ENCODE measurements around the gene SLC7A10. TPM values are rescaled to one million over a fixed set of nuclear protein-coding genes. Genes with fewer than 3 reads are reported as not detected.
"Not testable (repeated sequence)": the region's sequence is repeated elsewhere in the genome, so short reads cannot be mapped to it uniquely, and the experiment has no call there.

The SLC7A10 gene
- total RNA-seq, 1 experiment from 2014 or later, result not detected

- no peak for DNase-seq (ENCODE audit: low read depth in 1 of 2, low spot score in 2 of 2)
- Histone ChIP-seq H3K27me3 (replicated peaks) (peaks cover 46% of the 10 kb centered on the region), H3K4me1 (replicated peaks) (peaks cover 8% of the 10 kb centered on the region), H3K9me3 (replicated peaks) (no peaks in the 10 kb centered on the region), H3K36me3 (no peaks in the 10 kb centered on the region), H3K27ac (no peak overlapping the region), H3K4me3 (no peak overlapping the region)
Observed at GRCh38 chr19:33193269-33193864, 32.3 kb downstream of the SLC7A10 start.

GRCh38 chr19:33192010-33192409 lies 33.6 kb downstream of the SLC7A10 start:
- Histone ChIP-seq H3K36me3 (no peaks in the 10 kb centered on the region), H3K4me3 (no peak overlapping the region), H3K9me3 (replicated peaks) (no peaks in the 10 kb centered on the region), H3K4me1 (replicated peaks) (peaks cover 8% of the 10 kb centered on the region), H3K27me3 (replicated peaks) (peaks cover 45% of the 10 kb centered on the region), H3K27ac (no peak overlapping the region)
- DNase-seq (ENCODE audit: low read depth in 1 of 2, low spot score in 2 of 2), result no peak

GRCh38 chr19:33191501-33191900 lies 34.1 kb downstream of the SLC7A10 start:
- peaks cover 45% of the 10 kb centered on the region for H3K27me3 ChIP-seq (replicated peaks)
- no peaks in the 10 kb centered on the region for H3K9me3 ChIP-seq (replicated peaks)

GRCh38 chr19:33191092-33191491 lies 34.6 kb downstream of the SLC7A10 start:
- not testable (repeated sequence) for H3K27ac ChIP-seq; H3K4me1 ChIP-seq (replicated peaks); DNase-seq (ENCODE audit: low read depth in 1 of 2, low spot score in 2 of 2); H3K4me3 ChIP-seq; H3K9me3 ChIP-seq (replicated peaks); H3K36me3 ChIP-seq
- H3K27me3 ChIP-seq (replicated peaks), result peaks cover 44% of the 10 kb centered on the region

More at GRCh38 chr19:33191501-33191900, 34.1 kb downstream of the SLC7A10 start:
- H3K4me3 ChIP-seq, result no peak overlapping the region
- DNase-seq (ENCODE audit: low read depth in 1 of 2, low spot score in 2 of 2), result no peak
- peaks cover 8% of the 10 kb centered on the region for H3K4me1 ChIP-seq (replicated peaks)
- H3K27ac ChIP-seq, result no peak overlapping the region
- H3K36me3 ChIP-seq, result no peaks in the 10 kb centered on the region

GRCh38 chr19:33189453-33189852 lies 36.2 kb downstream of the SLC7A10 start:
- Histone ChIP-seq H3K27ac (no peak overlapping the region), H3K9me3 (replicated peaks) (no peaks in the 10 kb centered on the region), H3K4me3 (no peak overlapping the region), H3K27me3 (replicated peaks) (peaks cover 29% of the 10 kb centered on the region), H3K36me3 (no peaks in the 10 kb centered on the region), H3K4me1 (replicated peaks) (peaks cover under 1% of the 10 kb centered on the region; the same call in 1 of the 2 replicates)
- DNase-seq (ENCODE audit: low read depth in 1 of 2, low spot score in 2 of 2), result no peak

- no peaks in the 10 kb centered on the region for H3K4me1 ChIP-seq (replicated peaks)
- no peaks in the 10 kb centered on the region for H3K9me3 ChIP-seq (replicated peaks)
- no peaks in the 10 kb centered on the region for H3K36me3 ChIP-seq
- DNase-seq (ENCODE audit: low read depth in 1 of 2, low spot score in 2 of 2), result no peak
- H3K4me3 ChIP-seq, result no peak overlapping the region
- H3K27me3 ChIP-seq (replicated peaks), result peaks cover 12% of the 10 kb centered on the region; the same call in 1 of the 2 replicates
- no peak overlapping the region for H3K27ac ChIP-seq
Observed at GRCh38 chr19:33187183-33187540, 38.5 kb downstream of the SLC7A10 start.

GRCh38 chr19:33186431-33187182 lies 39.0 kb downstream of the SLC7A10 start:
- no peak for DNase-seq (ENCODE audit: low read depth in 1 of 2, low spot score in 2 of 2)
- peaks cover 11% of the 10 kb centered on the region; the same call in 1 of the 2 replicates for H3K27me3 ChIP-seq (replicated peaks)
- H3K27ac ChIP-seq, result no peak overlapping the region
- H3K36me3 ChIP-seq, result no peaks in the 10 kb centered on the region
- no peaks in the 10 kb centered on the region for H3K9me3 ChIP-seq (replicated peaks)
- H3K4me1 ChIP-seq (replicated peaks), result no peaks in the 10 kb centered on the region
- H3K4me3 ChIP-seq, result no peak overlapping the region

- peak in 1 of 2 experiments; percentile 77 for DNase-seq (ENCODE audit: low read depth in 1 of 2, low spot score in 2 of 2)
- no peaks in the 10 kb centered on the region for H3K27me3 ChIP-seq (replicated peaks)
Observed at GRCh38 chr19:33177417-33177979, 48.2 kb downstream of the SLC7A10 start.

GRCh38 chr19:33176670-33177416 lies 48.8 kb downstream of the SLC7A10 start:
- peaks cover 24% of the 10 kb centered on the region for H3K4me1 ChIP-seq (replicated peaks)
- H3K4me3 ChIP-seq, result peak overlapping the region; percentile 74
- H3K27ac ChIP-seq, result peak overlapping the region; percentile 78
- no peaks in the 10 kb centered on the region for H3K27me3 ChIP-seq (replicated peaks)
- no peaks in the 10 kb centered on the region for H3K9me3 ChIP-seq (replicated peaks)
- DNase-seq (ENCODE audit: low read depth in 1 of 2, low spot score in 2 of 2), result peak; percentile 99 to 100
- peaks cover 5% of the 10 kb centered on the region for H3K36me3 ChIP-seq

More at GRCh38 chr19:33177417-33177979, 48.2 kb downstream of the SLC7A10 start:
- Histone ChIP-seq H3K36me3 (peaks cover 5% of the 10 kb centered on the region), H3K4me3 (peak overlapping the region; percentile 32), H3K4me1 (replicated peaks) (peaks cover 19% of the 10 kb centered on the region), H3K9me3 (replicated peaks) (no peaks in the 10 kb centered on the region), H3K27ac (no peak overlapping the region)

GRCh38 chr19:33175886-33176669 lies 49.6 kb downstream of the SLC7A10 start:
- peak overlapping the region; percentile 78 for H3K27ac ChIP-seq
- no peaks in the 10 kb centered on the region for H3K27me3 ChIP-seq (replicated peaks)
- no peak for DNase-seq (ENCODE audit: low read depth in 1 of 2, low spot score in 2 of 2)
- H3K36me3 ChIP-seq, result peaks cover 5% of the 10 kb centered on the region
- H3K4me1 ChIP-seq (replicated peaks), result peaks cover 30% of the 10 kb centered on the region
- H3K9me3 ChIP-seq (replicated peaks), result no peaks in the 10 kb centered on the region
- H3K4me3 ChIP-seq, result peak overlapping the region; percentile 74

- H3K27me3 ChIP-seq (replicated peaks), result no peaks in the 10 kb centered on the region
- H3K9me3 ChIP-seq (replicated peaks), result no peaks in the 10 kb centered on the region
- H3K4me3 ChIP-seq, result no peak overlapping the region
- H3K4me1 ChIP-seq (replicated peaks), result peaks cover 30% of the 10 kb centered on the region
- no peak overlapping the region for H3K27ac ChIP-seq
- H3K36me3 ChIP-seq, result peaks cover 5% of the 10 kb centered on the region
- DNase-seq (ENCODE audit: low read depth in 1 of 2, low spot score in 2 of 2), result no peak
Observed at GRCh38 chr19:33175156-33175782, 50.4 kb downstream of the SLC7A10 start.

GRCh38 chr19:33174186-33174585 lies 51.5 kb downstream of the SLC7A10 start:
- H3K36me3 ChIP-seq, result peaks cover 5% of the 10 kb centered on the region
- no peak overlapping the region for H3K4me3 ChIP-seq
- no peak overlapping the region for H3K27ac ChIP-seq
- H3K9me3 ChIP-seq (replicated peaks), result no peaks in the 10 kb centered on the region
- H3K4me1 ChIP-seq (replicated peaks), result peaks cover 30% of the 10 kb centered on the region
- no peak for DNase-seq (ENCODE audit: low read depth in 1 of 2, low spot score in 2 of 2)
- H3K27me3 ChIP-seq (replicated peaks), result no peaks in the 10 kb centered on the region

- Histone ChIP-seq H3K4me1 (replicated peaks) (peaks cover 20% of the 10 kb centered on the region), H3K4me3 (no peak overlapping the region), H3K27me3 (replicated peaks) (no peaks in the 10 kb centered on the region), H3K9me3 (replicated peaks) (no peaks in the 10 kb centered on the region), H3K36me3 (peaks cover 5% of the 10 kb centered on the region), H3K27ac (no peak overlapping the region)
- peak; percentile 66 to 73 for DNase-seq (ENCODE audit: low read depth in 1 of 2, low spot score in 2 of 2)
Observed at GRCh38 chr19:33171916-33172359, 53.7 kb downstream of the SLC7A10 start.

Data from SJSA1 (cell line).